Psoas muscle (tissue), 8 donors: Measurements from ENCODE around the gene PCBP3. TPM values are rescaled to one million over a fixed set of nuclear protein-coding genes. Genes with fewer than 3 reads are reported as not detected.

Experiments
- ATAC-seq, 4 donors: fragments of 200-7000 bp; cut with Tn5 transposase; one replicate each; pipeline ENCODE4 v1.9.1; 2020; ENCODE audit warnings: moderate library complexity in 3 of 4, mild to moderate bottlenecking in 2 of 4
- DNase-seq, 2 donors: peaks; one replicate each; pipeline ENCODE4 v3.0.0-alpha.2; 2020
- H3K27ac ChIP-seq: fragments of 200-600 bp; one replicate; pipeline ENCODE4 v1.8.0; 2022
- H3K27me3 ChIP-seq, 3 donors: fragments of 200-600 bp in 1 of 3; one replicate each; pipeline versions ENCODE4 v1.6.1 to v1.8.0; 2013 to 2022; ENCODE audit warnings: low read length in 2 of 3, mild to moderate bottlenecking in 2 of 3, moderate library complexity in 1 of 3; ENCODE audit not compliant: insufficient read depth in 3 of 3
- H3K36me3 ChIP-seq, 2 donors: fragments of 200-600 bp in 1 of 2; one replicate each; pipeline versions ENCODE4 v1.6.1 to v1.8.0; 2013 to 2022; ENCODE audit warnings: low read depth in 1 of 2, mild to moderate bottlenecking in 1 of 2, moderate library complexity in 1 of 2; ENCODE audit not compliant: insufficient read depth in 1 of 2
- H3K4me1 ChIP-seq: fragments of 200-600 bp; one replicate; pipeline ENCODE4 v1.8.0; 2022
- H3K4me3 ChIP-seq: fragments of 200-600 bp; one replicate; pipeline ENCODE4 v1.8.0; 2022; ENCODE audit warnings: mild to moderate bottlenecking
- H3K9me3 ChIP-seq: fragments of 200-600 bp; one replicate; pipeline ENCODE4 v1.8.0; 2022
- WGBS, 3 donors: extraction: QIAGEN DNeasy Blood & Tissue Kit; methylation state at CpG; one replicate each; pipeline versions ENCODE4 v1.1.6 to v1.1.7; 2013; 5-methylcytosine and 5-hydroxymethylcytosine counted together
- intact Hi-C, 2 donors: fragments of 100-400 bp; cut with DNase I; formaldehyde crosslinking; loops; one replicate each; pipeline versions ENCODE4 v1.11.0 to v1.14.2; 2022
- polyA plus RNA-seq, 3 donors: library from polyadenylated mRNA; stranded (reverse); fragments of 200-250 nt; gene quantifications; one replicate each; pipeline ENCODE4 v1.2.3, GENCODE V29; 2013
- total RNA-seq, 4 donors: library from RNA; stranded (reverse); fragmentation: NEBNext Ultra II Directional in 2 of 4; extraction: Animal tissue kit (Norgen Biotek cat#: 25700) in 2 of 4; gene quantifications; one replicate each; pipeline versions ENCODE4 v1.2.1 to v1.2.4, GENCODE V29; 2021 to 2023
- TF ChIP-seq, protein P1 (sequence below): fragments of 200-600 bp; IDR thresholded peaks from one replicate; pipeline ENCODE4 v1.8.0; 2022; ENCODE audit warnings: antibody characterized with exemption
- donor health status: healthy with polysubstance abuse.
- donor health status: DM: no; HTN: no; CAD: no; lungs with moderate emphysema.
- donor health status: Bipolar disorder and iron deficiency.
- donor health status: healthy.
- donor health status: DM: yes; HTN: yes; CAD: no.
- donor health status: DM: no; HTN: no; CAD: no.
- donor health status: DM: no; HTN: no; CAD: no.
- donor health status: DM: yes; HTN: yes; CAD: no.

The PCBP3 gene
- total and polyA plus RNA-seq, 7 donors, result 0.10 to 0.91 (median 0.33) TPM; not detected in 1

DNA sequence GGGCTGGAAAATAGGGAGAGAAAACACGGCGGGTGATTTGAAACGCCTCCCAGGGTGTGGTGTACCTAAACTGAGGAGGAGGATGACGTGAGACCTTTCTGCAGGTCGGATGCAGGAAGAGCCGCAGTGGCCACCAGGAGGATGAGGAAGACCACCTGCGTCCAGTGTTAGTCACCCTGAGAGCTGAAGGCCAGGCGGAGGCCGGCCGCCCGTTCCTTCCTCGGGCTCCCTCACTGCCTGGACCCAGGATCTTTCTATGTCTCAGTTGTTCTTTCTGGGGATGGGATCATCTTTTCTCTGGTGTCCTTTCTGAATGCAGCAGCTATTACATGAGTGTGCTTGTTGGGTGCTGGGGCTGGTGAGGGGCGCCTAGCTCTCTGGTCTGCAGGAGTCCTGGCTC is 263.3 kb downstream of the PCBP3 start:
- Histone ChIP-seq H3K4me1 (no peaks in the 10 kb centered on the region), H3K4me3 (no peak overlapping the region), H3K36me3 (no peaks in the 10 kb centered on the region), H3K27ac (no peak overlapping the region), H3K27me3 (peaks cover 0 to 2% (median 0%) of the 10 kb centered on the region in 3 donors), H3K9me3 (no peaks in the 10 kb centered on the region)
- no peak for ATAC-seq
- intact Hi-C loops, result no loop called here
- TF ChIP-seq, protein P1, sequence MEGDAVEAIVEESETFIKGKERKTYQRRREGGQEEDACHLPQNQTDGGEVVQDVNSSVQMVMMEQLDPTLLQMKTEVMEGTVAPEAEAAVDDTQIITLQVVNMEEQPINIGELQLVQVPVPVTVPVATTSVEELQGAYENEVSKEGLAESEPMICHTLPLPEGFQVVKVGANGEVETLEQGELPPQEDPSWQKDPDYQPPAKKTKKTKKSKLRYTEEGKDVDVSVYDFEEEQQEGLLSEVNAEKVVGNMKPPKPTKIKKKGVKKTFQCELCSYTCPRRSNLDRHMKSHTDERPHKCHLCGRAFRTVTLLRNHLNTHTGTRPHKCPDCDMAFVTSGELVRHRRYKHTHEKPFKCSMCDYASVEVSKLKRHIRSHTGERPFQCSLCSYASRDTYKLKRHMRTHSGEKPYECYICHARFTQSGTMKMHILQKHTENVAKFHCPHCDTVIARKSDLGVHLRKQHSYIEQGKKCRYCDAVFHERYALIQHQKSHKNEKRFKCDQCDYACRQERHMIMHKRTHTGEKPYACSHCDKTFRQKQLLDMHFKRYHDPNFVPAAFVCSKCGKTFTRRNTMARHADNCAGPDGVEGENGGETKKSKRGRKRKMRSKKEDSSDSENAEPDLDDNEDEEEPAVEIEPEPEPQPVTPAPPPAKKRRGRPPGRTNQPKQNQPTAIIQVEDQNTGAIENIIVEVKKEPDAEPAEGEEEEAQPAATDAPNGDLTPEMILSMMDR, result no peak
- WGBS, 3 donors, result 93 to 95% (median 95%) methylated on average over 13 of the region's 13 CpGs
- peak in 1 of 2 donors; percentile 15 for DNase-seq

DNA sequence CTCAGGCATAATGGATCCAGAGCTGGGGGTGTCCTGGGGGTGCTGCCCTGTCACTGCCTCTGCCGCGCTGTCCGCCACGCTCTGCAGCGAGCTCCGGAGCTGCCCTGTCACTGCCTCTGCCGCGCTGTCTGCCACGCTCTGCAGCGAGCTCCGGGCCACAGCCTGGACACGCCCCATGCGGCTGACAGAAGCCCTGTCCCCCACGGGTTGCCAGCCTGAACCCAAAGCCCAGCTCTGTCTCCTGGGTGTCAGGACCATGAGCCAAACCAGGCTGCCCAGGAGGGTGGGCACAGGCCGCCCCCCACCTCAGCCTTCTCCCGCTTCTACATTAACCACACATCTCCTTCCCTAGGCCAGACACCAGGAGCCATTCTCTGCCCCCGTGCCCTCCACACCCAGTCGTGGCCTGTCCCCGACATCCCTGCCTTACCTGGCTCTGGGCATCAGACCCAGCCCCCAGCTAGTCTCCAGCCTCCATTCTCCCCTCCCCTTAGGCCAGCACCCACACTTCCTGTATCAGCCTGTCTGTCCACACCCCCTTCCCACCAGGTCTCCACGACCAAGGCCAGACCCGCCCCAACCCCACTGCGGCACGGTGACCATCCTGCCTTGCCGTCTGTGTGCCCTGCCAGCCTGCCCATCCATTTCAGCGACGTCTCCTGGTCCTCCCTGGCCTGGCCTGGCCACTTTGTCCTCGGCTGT is 265.2 kb downstream of the PCBP3 start:
- Histone ChIP-seq H3K27me3 (peaks cover 0 to 4% (median 2%) of the 10 kb centered on the region in 3 donors), H3K27ac (no peak overlapping the region), H3K4me3 (no peak overlapping the region), H3K9me3 (no peaks in the 10 kb centered on the region), H3K4me1 (no peaks in the 10 kb centered on the region), H3K36me3 (no peaks in the 10 kb centered on the region)
- TF ChIP-seq, protein P1, result no peak
- ATAC-seq, result no peak
- intact Hi-C loops, result no loop called here
- WGBS, 3 donors, result 88 to 90% (median 89%) methylated on average over 26 to 27 of the region's 27 CpGs
- peak; percentile 4 to 46 for DNase-seq

DNA sequence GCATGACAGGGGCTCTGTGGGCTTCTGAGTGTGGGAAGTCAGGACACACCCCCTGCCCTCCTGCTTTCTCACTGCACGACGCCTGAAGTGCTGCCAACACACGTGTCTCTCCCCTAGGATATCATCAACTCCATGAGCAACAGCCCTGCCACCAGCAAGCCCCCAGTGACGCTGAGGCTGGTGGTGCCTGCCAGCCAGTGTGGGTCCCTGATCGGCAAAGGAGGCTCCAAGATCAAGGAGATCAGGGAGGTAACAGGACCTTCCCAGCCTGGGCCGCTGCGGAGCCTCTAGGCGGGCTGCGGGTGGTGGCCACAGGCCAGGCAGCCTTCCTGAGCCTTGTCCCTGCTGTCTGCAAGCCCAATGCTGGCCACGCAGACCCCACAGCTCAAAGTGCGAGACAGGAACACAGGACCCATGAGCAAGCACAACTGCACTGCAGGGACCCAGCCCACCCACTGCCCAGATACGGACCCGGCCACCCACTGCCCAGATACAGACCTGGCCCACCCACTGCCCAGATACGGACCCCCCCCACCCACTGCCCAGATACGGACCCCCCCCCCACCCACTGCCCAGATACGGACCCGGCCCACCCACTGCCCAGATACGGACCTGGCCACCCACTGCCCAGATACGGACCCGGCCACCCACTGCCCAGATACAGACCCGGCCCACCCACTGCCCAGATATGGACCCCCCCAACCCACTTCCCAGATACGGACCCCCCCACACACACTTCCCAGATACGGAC is 265.9 kb downstream of the PCBP3 start:
- Histone ChIP-seq H3K27me3 (peaks cover 0 to 4% (median 2%) of the 10 kb centered on the region in 3 donors), H3K4me1 (no peaks in the 10 kb centered on the region), H3K4me3 (no peak overlapping the region), H3K36me3 (no peaks in the 10 kb centered on the region), H3K9me3 (no peaks in the 10 kb centered on the region), H3K27ac (no peak overlapping the region)
- DNase-seq, result peak; percentile 13 to 32
- TF ChIP-seq, protein P1, result no peak
- WGBS, 3 donors, result 69 to 77% (median 76%) methylated on average over 17 to 23 of the region's 23 CpGs
- intact Hi-C loops, result no loop called here
- no peak for ATAC-seq

DNA sequence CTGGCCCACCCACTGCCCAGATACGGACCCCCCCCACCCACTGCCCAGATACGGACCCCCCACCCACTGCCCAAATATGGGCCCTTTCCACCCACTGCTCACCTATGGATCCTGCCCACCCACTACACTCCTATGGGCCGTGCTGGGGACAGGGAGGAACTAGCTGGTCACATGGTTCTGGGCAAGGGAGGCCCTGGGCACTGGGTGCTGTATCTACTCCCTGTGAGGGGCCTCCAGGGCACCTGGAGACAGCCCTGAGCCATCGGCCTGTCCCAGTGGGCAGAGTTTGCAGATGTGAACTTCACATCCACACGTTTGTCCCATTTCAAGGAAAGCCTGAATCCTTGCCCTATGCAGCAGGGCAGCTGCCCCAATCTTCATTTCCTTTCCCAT is 266.6 kb downstream of the PCBP3 start:
- TF ChIP-seq, protein P1, result no peak
- WGBS, 3 donors, result 41 to 50% (median 45%) methylated on average over 5 of the region's 5 CpGs
- Histone ChIP-seq H3K36me3 (no peaks in the 10 kb centered on the region), H3K27me3 (peaks cover 0 to 4% (median 2%) of the 10 kb centered on the region in 3 donors), H3K4me1 (no peaks in the 10 kb centered on the region), H3K9me3 (no peaks in the 10 kb centered on the region), H3K27ac (no peak overlapping the region), H3K4me3 (no peak overlapping the region)
- no peak for ATAC-seq
- DNase-seq, result peak; percentile 4 to 19
- intact Hi-C loops, result no loop called here
